Measurements from ENCODE around the gene NDUFC1.
"Not testable (repeated sequence)": the region's sequence is repeated elsewhere in the genome, so short reads cannot be mapped to it uniquely, and the experiment has no call there.

The NDUFC1 gene

GRCh38 chr4:139315221-139315675 lies 13.0 kb upstream of the NDUFC1 start:
- Histone ChIP-seq H3K4me3 (ENCODE audit: low read length) (no peak overlapping the region), H3K27me3 (ENCODE audit: control insufficient read depth, insufficient read depth, low read length) (no peaks in the 10 kb centered on the region), H3K4me1 (ENCODE audit: control insufficient read depth, insufficient read depth, low read length) (peaks cover 3% of the 10 kb centered on the region), H3K9ac (ENCODE audit: low read length) (no peak overlapping the region), H3K36me3 (ENCODE audit: control insufficient read depth, insufficient read depth, low read length) (no peaks in the 10 kb centered on the region), H3K9me3 (ENCODE audit: control insufficient read depth, low read length) (no peaks in the 10 kb centered on the region)

DNA sequence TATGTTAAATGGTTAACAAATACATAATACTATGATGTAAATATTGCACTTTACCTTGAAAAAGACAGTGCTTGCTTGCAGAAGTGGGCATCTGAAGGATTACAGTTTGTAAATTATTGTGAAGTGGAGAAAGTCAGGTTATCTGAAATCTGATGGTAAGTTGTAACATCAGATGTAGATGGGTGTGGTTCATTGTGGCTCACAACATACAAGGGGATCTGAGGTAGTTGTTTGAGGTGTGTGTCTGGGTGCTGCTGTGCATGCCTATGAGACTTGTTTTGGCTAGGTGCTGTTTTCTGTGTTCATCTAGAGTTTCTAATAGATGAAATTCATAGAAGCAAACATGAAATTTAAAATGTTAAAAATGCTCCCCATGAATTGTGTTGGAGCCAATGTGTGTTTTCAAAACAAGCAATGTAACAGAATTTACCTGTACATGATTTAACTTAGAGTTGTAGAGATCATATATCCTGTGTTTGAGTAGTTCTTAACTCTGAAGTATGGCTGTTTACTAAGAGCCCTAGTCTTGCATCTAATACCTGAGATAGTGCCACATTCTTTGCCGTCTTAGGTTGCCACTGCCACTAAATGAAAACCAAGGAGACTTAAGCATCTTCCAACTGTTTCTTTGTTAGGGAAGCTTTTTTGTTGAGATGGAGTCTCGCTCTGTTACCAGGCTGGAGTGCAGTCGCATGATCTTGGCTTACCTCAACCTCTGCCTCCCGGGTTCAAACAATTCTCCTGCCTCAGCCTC lies 11.9 kb upstream of the NDUFC1 start:
- no peak overlapping the region for H3K4me3 ChIP-seq (ENCODE audit: low read length)
- peaks cover 3% of the 10 kb centered on the region for H3K4me1 ChIP-seq (ENCODE audit: control insufficient read depth, insufficient read depth, low read length)
- no peaks in the 10 kb centered on the region for H3K36me3 ChIP-seq (ENCODE audit: control insufficient read depth, insufficient read depth, low read length)
- no peaks in the 10 kb centered on the region for H3K9me3 ChIP-seq (ENCODE audit: control insufficient read depth, low read length)
- no peak overlapping the region for H3K9ac ChIP-seq (ENCODE audit: low read length)
- no peaks in the 10 kb centered on the region for H3K27me3 ChIP-seq (ENCODE audit: control insufficient read depth, insufficient read depth, low read length)

DNA sequence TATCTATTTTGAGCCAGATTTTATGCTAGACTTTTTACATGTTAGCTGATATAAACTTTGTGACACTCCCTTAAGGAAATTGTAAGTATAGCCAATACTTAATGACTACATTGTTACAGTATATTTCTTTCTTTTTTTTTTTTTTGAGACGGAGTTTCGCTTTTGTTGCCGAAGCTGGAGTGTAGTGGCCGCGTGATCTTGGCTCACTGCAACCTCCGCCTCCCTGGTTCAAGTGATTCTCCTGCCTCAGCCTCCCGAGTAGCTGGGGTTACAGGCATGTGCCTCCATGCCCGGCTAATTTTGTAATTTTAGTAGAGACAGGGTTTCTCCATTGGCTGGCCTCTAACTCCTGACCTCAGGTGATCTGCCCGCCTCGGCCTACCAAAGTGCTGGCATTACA lies 11.1 kb upstream of the NDUFC1 start:
- not testable (repeated sequence) for H3K9ac ChIP-seq (ENCODE audit: low read length); H3K4me1 ChIP-seq (ENCODE audit: control insufficient read depth, insufficient read depth, low read length); H3K9me3 ChIP-seq (ENCODE audit: control insufficient read depth, low read length); H3K36me3 ChIP-seq (ENCODE audit: control insufficient read depth, insufficient read depth, low read length); H3K27me3 ChIP-seq (ENCODE audit: control insufficient read depth, insufficient read depth, low read length); H3K4me3 ChIP-seq (ENCODE audit: low read length)

GRCh38 chr4:139312552-139313332 lies 10.5 kb upstream of the NDUFC1 start:
- H3K27me3 ChIP-seq (ENCODE audit: control insufficient read depth, insufficient read depth, low read length), result no peaks in the 10 kb centered on the region
- no peaks in the 10 kb centered on the region for H3K9me3 ChIP-seq (ENCODE audit: control insufficient read depth, low read length)
- no peak overlapping the region for H3K4me3 ChIP-seq (ENCODE audit: low read length)
- H3K4me1 ChIP-seq (ENCODE audit: control insufficient read depth, insufficient read depth, low read length), result peaks cover 3% of the 10 kb centered on the region
- H3K9ac ChIP-seq (ENCODE audit: low read length), result no peak overlapping the region
- no peaks in the 10 kb centered on the region for H3K36me3 ChIP-seq (ENCODE audit: control insufficient read depth, insufficient read depth, low read length)

DNA sequence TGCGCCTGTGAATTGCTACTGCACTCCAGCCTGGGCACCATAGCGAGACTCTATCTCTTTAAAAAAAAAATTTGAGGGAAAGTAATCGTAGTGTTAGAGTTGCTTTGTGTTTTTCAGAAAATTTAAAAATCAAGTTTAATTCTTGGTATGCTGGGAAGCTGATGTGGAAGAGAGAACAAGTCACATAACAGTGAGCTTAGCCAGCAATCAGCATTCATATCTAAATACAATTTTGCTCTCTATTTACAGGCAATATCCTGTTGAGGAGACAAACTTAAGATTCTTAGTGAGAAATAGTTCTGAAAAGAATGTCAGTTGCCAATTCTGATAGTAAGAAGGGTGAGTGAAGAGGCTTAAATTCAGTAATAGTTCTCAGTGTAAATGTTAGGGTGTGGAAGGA lies 9.6 kb upstream of the NDUFC1 start:
- no peaks in the 10 kb centered on the region for H3K36me3 ChIP-seq (ENCODE audit: control insufficient read depth, insufficient read depth, low read length)

GRCh38 chr4:139304920-139305319 lies 2.6 kb upstream of the NDUFC1 start:
- H3K4me1 ChIP-seq (ENCODE audit: control insufficient read depth, insufficient read depth, low read length), result peaks cover 3% of the 10 kb centered on the region
- no peaks in the 10 kb centered on the region for H3K9me3 ChIP-seq (ENCODE audit: control insufficient read depth, low read length)

More for the DNA sequence above, 9.6 kb upstream of the NDUFC1 start:
- Histone ChIP-seq H3K9me3 (ENCODE audit: control insufficient read depth, low read length) (no peaks in the 10 kb centered on the region), H3K27me3 (ENCODE audit: control insufficient read depth, insufficient read depth, low read length) (no peaks in the 10 kb centered on the region), H3K4me1 (ENCODE audit: control insufficient read depth, insufficient read depth, low read length) (peaks cover 3% of the 10 kb centered on the region), H3K9ac (ENCODE audit: low read length) (no peak overlapping the region), H3K4me3 (ENCODE audit: low read length) (no peak overlapping the region)

GRCh38 chr4:139301113-139301820 lies 1.0 kb downstream of the NDUFC1 start, which contains the start of gene NAA15:
Gene NAA15, plus strand, starts transcription at chr4:139301505. Its CDS starts 273 bp downstream, at chr4:139301778.
- peak within 1 kb of the TSS; percentile 97 for H3K4me3 ChIP-seq (ENCODE audit: low read length)
- no peaks in the 10 kb centered on the region for H3K27me3 ChIP-seq (ENCODE audit: control insufficient read depth, insufficient read depth, low read length)
- no peaks in the 10 kb centered on the region for H3K36me3 ChIP-seq (ENCODE audit: control insufficient read depth, insufficient read depth, low read length)
- peak within 1 kb of the TSS; percentile 90 for H3K9ac ChIP-seq (ENCODE audit: low read length)
- peaks cover 10% of the 10 kb centered on the region for H3K4me1 ChIP-seq (ENCODE audit: control insufficient read depth, insufficient read depth, low read length)
- H3K9me3 ChIP-seq (ENCODE audit: control insufficient read depth, low read length), result no peaks in the 10 kb centered on the region

More at GRCh38 chr4:139304920-139305319, 2.6 kb upstream of the NDUFC1 start:
- Histone ChIP-seq H3K36me3 (ENCODE audit: control insufficient read depth, insufficient read depth, low read length) (no peaks in the 10 kb centered on the region), H3K9ac (ENCODE audit: low read length) (no peak overlapping the region), H3K27me3 (ENCODE audit: control insufficient read depth, insufficient read depth, low read length) (no peaks in the 10 kb centered on the region), H3K4me3 (ENCODE audit: low read length) (no peak overlapping the region)

DNA sequence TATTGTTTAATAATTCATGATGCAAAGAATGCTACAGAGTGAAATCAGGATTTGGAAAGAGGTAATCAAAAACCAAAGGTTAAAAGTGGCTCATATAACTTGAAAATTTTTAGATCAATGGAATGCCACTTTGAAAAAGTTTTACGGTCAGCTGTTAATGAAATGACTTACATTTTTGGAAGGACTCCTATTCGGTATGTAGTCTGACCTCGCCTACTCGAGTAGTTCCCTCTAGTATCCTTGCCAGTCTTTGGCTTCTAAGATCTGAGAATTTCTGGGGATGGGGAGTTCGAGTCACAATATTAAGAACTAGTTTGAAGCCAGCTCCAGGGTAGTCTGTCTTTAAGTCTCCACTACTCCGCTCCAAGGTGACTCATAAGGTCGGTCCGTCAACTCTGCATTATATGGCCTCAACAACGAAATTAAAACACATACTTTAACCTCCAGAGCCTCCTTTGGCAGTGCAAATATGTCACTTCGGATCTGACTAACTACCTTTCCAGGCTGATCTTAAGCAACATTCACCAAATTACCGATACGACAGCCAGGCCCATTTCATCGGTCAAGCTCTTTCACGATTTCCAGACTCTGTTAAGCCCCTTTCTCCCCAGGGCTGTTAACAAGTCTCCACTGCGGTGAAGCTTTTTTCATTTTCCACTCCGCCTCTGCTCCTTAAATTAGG lies 1.7 kb downstream of the NDUFC1 start:
- Histone ChIP-seq H3K4me3 (ENCODE audit: low read length) (peak overlapping the region; percentile 97), H3K36me3 (ENCODE audit: control insufficient read depth, insufficient read depth, low read length) (no peaks in the 10 kb centered on the region), H3K27me3 (ENCODE audit: control insufficient read depth, insufficient read depth, low read length) (no peaks in the 10 kb centered on the region), H3K4me1 (ENCODE audit: control insufficient read depth, insufficient read depth, low read length) (peaks cover 15% of the 10 kb centered on the region), H3K9ac (ENCODE audit: low read length) (peak overlapping the region; percentile 90), H3K9me3 (ENCODE audit: control insufficient read depth, low read length) (no peaks in the 10 kb centered on the region)

- H3K36me3 ChIP-seq (ENCODE audit: control insufficient read depth, insufficient read depth, low read length), result no peaks in the 10 kb centered on the region
- peaks cover 15% of the 10 kb centered on the region for H3K4me1 ChIP-seq (ENCODE audit: control insufficient read depth, insufficient read depth, low read length)
- no peak overlapping the region for H3K9ac ChIP-seq (ENCODE audit: low read length)
- no peak overlapping the region for H3K4me3 ChIP-seq (ENCODE audit: low read length)
- no peaks in the 10 kb centered on the region for H3K27me3 ChIP-seq (ENCODE audit: control insufficient read depth, insufficient read depth, low read length)
- no peaks in the 10 kb centered on the region for H3K9me3 ChIP-seq (ENCODE audit: control insufficient read depth, low read length)
Observed at GRCh38 chr4:139299536-139299935, 2.7 kb downstream of the NDUFC1 start.

DNA sequence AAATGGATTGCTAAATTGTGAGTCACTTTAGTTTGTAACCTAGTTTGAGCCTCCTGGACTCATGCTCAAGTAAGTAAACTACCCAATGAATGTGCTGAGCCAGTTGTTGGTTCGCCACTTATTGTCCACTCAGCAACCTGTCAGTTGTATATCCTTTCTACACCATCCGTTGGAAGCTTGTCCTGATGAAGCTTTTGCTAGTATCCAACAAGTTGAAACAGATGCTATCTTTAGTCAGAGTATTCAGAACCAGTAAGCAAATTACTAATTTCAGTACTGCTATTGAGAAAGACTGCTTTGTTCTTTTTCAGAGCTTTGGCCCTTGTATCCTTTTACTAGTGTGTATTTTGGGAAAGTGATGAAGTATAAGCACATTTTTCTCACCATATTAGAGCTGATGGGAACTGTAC lies 5.3 kb downstream of the NDUFC1 start:
- H3K4me1 ChIP-seq (ENCODE audit: control insufficient read depth, insufficient read depth, low read length), result peaks cover 15% of the 10 kb centered on the region
- no peaks in the 10 kb centered on the region for H3K9me3 ChIP-seq (ENCODE audit: control insufficient read depth, low read length)
- H3K4me3 ChIP-seq (ENCODE audit: low read length), result no peak overlapping the region
- no peak overlapping the region for H3K9ac ChIP-seq (ENCODE audit: low read length)
- H3K36me3 ChIP-seq (ENCODE audit: control insufficient read depth, insufficient read depth, low read length), result no peaks in the 10 kb centered on the region
- H3K27me3 ChIP-seq (ENCODE audit: control insufficient read depth, insufficient read depth, low read length), result no peaks in the 10 kb centered on the region

GRCh38 chr4:139295942-139296299 lies 6.4 kb downstream of the NDUFC1 start:
- no peaks in the 10 kb centered on the region for H3K36me3 ChIP-seq (ENCODE audit: control insufficient read depth, insufficient read depth, low read length)
- no peaks in the 10 kb centered on the region for H3K9me3 ChIP-seq (ENCODE audit: control insufficient read depth, low read length)
- peaks cover 15% of the 10 kb centered on the region for H3K4me1 ChIP-seq (ENCODE audit: control insufficient read depth, insufficient read depth, low read length)
- no peaks in the 10 kb centered on the region for H3K27me3 ChIP-seq (ENCODE audit: control insufficient read depth, insufficient read depth, low read length)
- H3K9ac ChIP-seq (ENCODE audit: low read length), result peak overlapping the region; percentile 94
- H3K4me3 ChIP-seq (ENCODE audit: low read length), result no peak overlapping the region

All from mucosa of stomach (tissue), 1 donor.